Measurements from ENCODE around the gene GOLM1. TPM values are rescaled to one million over a fixed set of nuclear protein-coding genes. Genes with fewer than 3 reads are reported as not detected.

The GOLM1 gene
- total RNA-seq, 1 experiment from 2014 or later = 71.6 TPM

- no peaks in the 10 kb centered on the region for H3K4me1 ChIP-seq (ENCODE audit: insufficient read depth, low read length)
- H2BK5ac ChIP-seq (ENCODE audit: insufficient read length, low read length) = no peak overlapping the region
- no peak for DNase-seq
- H2BK12ac ChIP-seq (ENCODE audit: insufficient read length, low read depth, low read length) = no peak overlapping the region
- H3K56ac ChIP-seq (ENCODE audit: insufficient read length, low read depth, low read length) = no peak overlapping the region
- no peak for TF ChIP-seq CTCF (conservative IDR thresholded peaks at IDR 0.05)
- H3K79me2 ChIP-seq (ENCODE audit: insufficient read depth, low read length) = no peaks in the 10 kb centered on the region
- H3K4me1 Mint-ChIP-seq = no peaks in the 10 kb centered on the region
- no peak overlapping the region for H2AFZ ChIP-seq (ENCODE audit: low read length)
- H3K4me3 Mint-ChIP-seq = no peak overlapping the region
- no peaks in the 10 kb centered on the region for H3K23me2 ChIP-seq (ENCODE audit: insufficient read length, low read depth, low read length, poor library complexity, severe bottlenecking)
- no peak overlapping the region for H3K23ac ChIP-seq (ENCODE audit: insufficient read length, low read depth, low read length)
- H3K4me2 ChIP-seq (ENCODE audit: insufficient read depth, insufficient read length, low read length) = no peak overlapping the region
- no CpG with 5 or more reads among the region's 3 CpGs for WGBS (ENCODE audit: extremely low coverage, insufficient read length, low lambda C conversion rate)
- H2BK20ac ChIP-seq (ENCODE audit: low read depth, low read length, poor library complexity, severe bottlenecking) = no peak overlapping the region
- no peak overlapping the region for H3K27ac ChIP-seq (ENCODE audit: insufficient read length, low read depth, low read length)
- no peak overlapping the region for H2BK15ac ChIP-seq (ENCODE audit: low read depth, low read length)
- no peak overlapping the region for H4K91ac ChIP-seq (ENCODE audit: insufficient read length, low read depth, low read length)
- no peaks in the 10 kb centered on the region for H4K20me1 ChIP-seq (ENCODE audit: control insufficient read depth, insufficient read depth, insufficient read length)
- no peak overlapping the region for H4K8ac ChIP-seq (replicated peaks; ENCODE audit: insufficient read length, low read depth, low read length)
- H3K18ac ChIP-seq (ENCODE audit: insufficient read length, low read depth, low read length) = no peak overlapping the region
- no peak overlapping the region for H3K9ac ChIP-seq (ENCODE audit: extremely low read depth, insufficient read length, low read length)
- no peaks in the 10 kb centered on the region for H3K9me3 Mint-ChIP-seq
- H3K27ac Mint-ChIP-seq = no peak overlapping the region
- H3K79me1 ChIP-seq (ENCODE audit: insufficient read depth, low read depth, low read length, poor library complexity, severe bottlenecking) = no peaks in the 10 kb centered on the region
- H3K9me3 ChIP-seq (ENCODE audit: control insufficient read depth, low read depth, low read length) = no peaks in the 10 kb centered on the region
- H3K27me3 ChIP-seq (ENCODE audit: insufficient read depth, low read length) = no peaks in the 10 kb centered on the region
- H3K27me3 Mint-ChIP-seq (ENCODE audit: low read depth) = no peaks in the 10 kb centered on the region
- no peak overlapping the region for H3T11ph ChIP-seq (ENCODE audit: low read length)
- no peak overlapping the region for H4K5ac ChIP-seq (ENCODE audit: insufficient read length, low read depth, low read length)
- no peak overlapping the region for H2BK120ac ChIP-seq (ENCODE audit: low read depth, low read length, poor library complexity, severe bottlenecking)
- no peak overlapping the region for H3K14ac ChIP-seq (ENCODE audit: insufficient read depth, low read length)
- H3K4ac ChIP-seq (ENCODE audit: low read depth, low read length) = no peak overlapping the region
- peaks cover 5 to 7% (median 5%) of the 10 kb centered on the region in 3 experiments; a peak in 5 of 7 replicates for H3K36me3 Mint-ChIP-seq (ENCODE audit: insufficient read depth in 1 of 3, low read depth in 3 of 3)
- H2AK5ac ChIP-seq (ENCODE audit: insufficient read length, low read length) = no peak overlapping the region
Observed at GRCh38 chr9:86054695-86055094, 44.7 kb downstream of the GOLM1 start.

Measured in H9 (cell line).